ENCODE data around the gene GAS6. TPM values are rescaled to one million over a fixed set of nuclear protein-coding genes. Genes with fewer than 3 reads are reported as not detected.

Gene GAS6
- total RNA-seq, 1 donor, result 3.3 TPM

GRCh38 chr13:113771709-113772331 is 92.1 kb downstream of the GAS6 start:
- H3K4me1 ChIP-seq (ENCODE audit: insufficient read depth, low read length), result no peaks in the 10 kb centered on the region
- H3K27me3 ChIP-seq (ENCODE audit: insufficient read depth, low read length), result no peaks in the 10 kb centered on the region
- no peak overlapping the region for H3K4me3 ChIP-seq (ENCODE audit: low read length)
- H3K9me3 ChIP-seq (ENCODE audit: low read depth, low read length), result no peaks in the 10 kb centered on the region

GRCh38 chr13:113770937-113771336 is 92.9 kb downstream of the GAS6 start:
- H3K27me3 ChIP-seq (ENCODE audit: insufficient read depth, low read length), result no peaks in the 10 kb centered on the region
- no peaks in the 10 kb centered on the region for H3K4me1 ChIP-seq (ENCODE audit: insufficient read depth, low read length)
- H3K9me3 ChIP-seq (ENCODE audit: low read depth, low read length), result no peaks in the 10 kb centered on the region
- no peak overlapping the region for H3K4me3 ChIP-seq (ENCODE audit: low read length)

Other genes starting within 250 kb of the GAS6 start
- gene ATP4B, start 205.9 kb downstream of the GAS6 start, total RNA-seq, result not detected
- gene GRK1, start 196.9 kb downstream of the GAS6 start, total RNA-seq, result not detected
- 0.84 TPM for gene TMEM255B, start 104.8 kb downstream of the GAS6 start, total RNA-seq
- 1.5 TPM for gene C13orf46, start 110.0 kb upstream of the GAS6 start, total RNA-seq